Measurements from ENCODE around the gene SLC38A7.

GRCh38 chr16:58692450-58692849 is 7.9 kb upstream of the SLC38A7 start:
- TF ChIP-seq, protein P1, sequence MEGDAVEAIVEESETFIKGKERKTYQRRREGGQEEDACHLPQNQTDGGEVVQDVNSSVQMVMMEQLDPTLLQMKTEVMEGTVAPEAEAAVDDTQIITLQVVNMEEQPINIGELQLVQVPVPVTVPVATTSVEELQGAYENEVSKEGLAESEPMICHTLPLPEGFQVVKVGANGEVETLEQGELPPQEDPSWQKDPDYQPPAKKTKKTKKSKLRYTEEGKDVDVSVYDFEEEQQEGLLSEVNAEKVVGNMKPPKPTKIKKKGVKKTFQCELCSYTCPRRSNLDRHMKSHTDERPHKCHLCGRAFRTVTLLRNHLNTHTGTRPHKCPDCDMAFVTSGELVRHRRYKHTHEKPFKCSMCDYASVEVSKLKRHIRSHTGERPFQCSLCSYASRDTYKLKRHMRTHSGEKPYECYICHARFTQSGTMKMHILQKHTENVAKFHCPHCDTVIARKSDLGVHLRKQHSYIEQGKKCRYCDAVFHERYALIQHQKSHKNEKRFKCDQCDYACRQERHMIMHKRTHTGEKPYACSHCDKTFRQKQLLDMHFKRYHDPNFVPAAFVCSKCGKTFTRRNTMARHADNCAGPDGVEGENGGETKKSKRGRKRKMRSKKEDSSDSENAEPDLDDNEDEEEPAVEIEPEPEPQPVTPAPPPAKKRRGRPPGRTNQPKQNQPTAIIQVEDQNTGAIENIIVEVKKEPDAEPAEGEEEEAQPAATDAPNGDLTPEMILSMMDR (IDR thresholded peaks at IDR 0.05): no peak
- no peak for TF ChIP-seq ZFX (IDR thresholded peaks at IDR 0.05; ENCODE audit: borderline replicate concordance)

Data from 22Rv1 (cell line).